Adipose tissue (tissue), 3 donors: ENCODE measurements around the gene SLC1A7. TPM values are rescaled to one million over a fixed set of nuclear protein-coding genes. Genes with fewer than 3 reads are reported as not detected.

Source experiments
- H3K27ac ChIP-seq: one replicate; pipeline ENCODE4 v1.5.1; 2013; ENCODE audit warnings: low read depth, low read length
- WGBS, 3 donors: extraction: QIAGEN DNeasy Blood & Tissue Kit; methylation state at CpG; one replicate each; pipeline ENCODE4 v1.1.7; 2013; 5-methylcytosine and 5-hydroxymethylcytosine counted together
- polyA plus RNA-seq, 3 donors: library from polyadenylated mRNA; stranded (reverse); fragments of 200-250 nt; gene quantifications; one replicate each; pipeline ENCODE4 v1.2.3, GENCODE V29; 2013
- donor health status: healthy with polysubstance abuse.
- donor health status: Bipolar disorder and iron deficiency.
- donor health status: healthy.

The SLC1A7 gene
- polyA plus RNA-seq, 3 donors, result 0.03 to 0.90 (median 0.54) TPM

GRCh38 chr1:53139951-53140361 is 2.5 kb downstream of the SLC1A7 start:
- H3K27ac ChIP-seq, result no peak overlapping the region

GRCh38 chr1:53138991-53139884 is 3.2 kb downstream of the SLC1A7 start:
- 87 to 95% (median 87%) methylated on average over 8 of the region's 8 CpGs for WGBS, 3 donors
- no peak overlapping the region for H3K27ac ChIP-seq

- WGBS, 3 donors, result 87 to 97% (median 95%) methylated on average over 1 of the region's 1 CpG
- no peak overlapping the region for H3K27ac ChIP-seq
Measured at GRCh38 chr1:53137729-53138128, 4.7 kb downstream of the SLC1A7 start.

- WGBS, 3 donors, result 45 to 78% (median 55%) methylated on average over 4 of the region's 4 CpGs
- H3K27ac ChIP-seq, result no peak overlapping the region
Measured at GRCh38 chr1:53135735-53136114, 6.7 kb downstream of the SLC1A7 start.

- 65 to 74% (median 70%) methylated on average over 23 of the region's 23 CpGs for WGBS, 3 donors
- no peak overlapping the region for H3K27ac ChIP-seq
Measured at GRCh38 chr1:53134961-53135734, 7.3 kb downstream of the SLC1A7 start.

- H3K27ac ChIP-seq, result no peak overlapping the region
- 84 to 97% (median 96%) methylated on average over 7 of the region's 7 CpGs for WGBS, 3 donors
Measured at GRCh38 chr1:53134042-53134485, 8.4 kb downstream of the SLC1A7 start.

- 84 to 86% (median 84%) methylated on average over 9 of the region's 9 CpGs for WGBS, 3 donors
- H3K27ac ChIP-seq, result no peak overlapping the region
Measured at GRCh38 chr1:53133261-53134041, 9.0 kb downstream of the SLC1A7 start.

GRCh38 chr1:53132176-53132575 is 10.3 kb downstream of the SLC1A7 start:
- WGBS, 3 donors, result 84 to 90% (median 86%) methylated on average over 8 of the region's 8 CpGs
- no peak overlapping the region for H3K27ac ChIP-seq

- H3K27ac ChIP-seq, result no peak overlapping the region
- 91 to 96% (median 93%) methylated on average over 2 of the region's 2 CpGs for WGBS, 3 donors
Measured at GRCh38 chr1:53131590-53131938, 10.9 kb downstream of the SLC1A7 start.

- WGBS, 3 donors, result 67 to 84% (median 77%) methylated on average over 9 of the region's 9 CpGs
- H3K27ac ChIP-seq, result no peak overlapping the region
Measured at GRCh38 chr1:53130878-53131589, 11.4 kb downstream of the SLC1A7 start.

GRCh38 chr1:53130598-53130877 is 11.9 kb downstream of the SLC1A7 start:
- 60 to 100% (median 79%) methylated on average over 1 of the region's 1 CpG for WGBS, 3 donors
- no peak overlapping the region for H3K27ac ChIP-seq

- 84 to 85% (median 84%) methylated on average over 12 of the region's 12 CpGs for WGBS, 3 donors
- H3K27ac ChIP-seq, result no peak overlapping the region
Measured at GRCh38 chr1:53129891-53130597, 12.4 kb downstream of the SLC1A7 start.

- H3K27ac ChIP-seq, result no peak overlapping the region
- 86 to 99% (median 91%) methylated on average over 4 of the region's 4 CpGs for WGBS, 3 donors
Measured at GRCh38 chr1:53128401-53128800, 14.0 kb downstream of the SLC1A7 start.

- H3K27ac ChIP-seq, result no peak overlapping the region
- WGBS, 3 donors, result 84 to 91% (median 88%) methylated on average over 5 of the region's 5 CpGs
Measured at GRCh38 chr1:53127546-53127945, 14.9 kb downstream of the SLC1A7 start.

- WGBS, 3 donors, result 78 to 84% (median 78%) methylated on average over 1 of the region's 1 CpG
- no peak overlapping the region for H3K27ac ChIP-seq
Measured at GRCh38 chr1:53126495-53126894, 15.9 kb downstream of the SLC1A7 start.

GRCh38 chr1:53125623-53126360 is 16.6 kb downstream of the SLC1A7 start:
- no peak overlapping the region for H3K27ac ChIP-seq
- WGBS, 3 donors, result 72 to 84% (median 77%) methylated on average over 10 of the region's 10 CpGs

GRCh38 chr1:53125122-53125521 is 17.3 kb downstream of the SLC1A7 start:
- no peak overlapping the region for H3K27ac ChIP-seq
- 66 to 83% (median 82%) methylated on average over 6 of the region's 6 CpGs for WGBS, 3 donors
